Neural cell (in vitro differentiated cells): ENCODE measurements around the gene LRRC53. TPM values are rescaled to one million over a fixed set of nuclear protein-coding genes. Genes with fewer than 3 reads are reported as not detected.

Experiments
- H2AFZ ChIP-seq: fragments of 200-600, 300-800 bp; sonication (generic), shearing (Covaris generic); 2 replicates; pipeline ENCODE4 v1.6.0; 2014; ENCODE audit warnings: low read depth, mild to moderate bottlenecking, antibody characterized with exemption, low read length, moderate library complexity
- H3F3A ChIP-seq: fragments of 200-600 bp; shearing (Covaris generic); 2 replicates; pipeline ENCODE4 v1.6.1; 2016; ENCODE audit warnings: mild to moderate bottlenecking, moderate library complexity, mixed read lengths, antibody characterized with exemption, low read length; ENCODE audit not compliant: insufficient read depth, poor library complexity, severe bottlenecking
- H3K27ac ChIP-seq: fragments of 200-600, 300-800 bp; sonication (generic), shearing (Covaris generic); 2 replicates; pipeline ENCODE4 v1.5.1; 2014; ENCODE audit warnings: mild to moderate bottlenecking, low read length, moderate library complexity
- H3K27me3 ChIP-seq: fragments of 300-800, 200-600 bp; sonication (generic), shearing (Covaris generic); 2 replicates; pipeline ENCODE4 v1.6.0; 2014; ENCODE audit warnings: mild to moderate bottlenecking, low read depth, low read length, moderate library complexity; ENCODE audit not compliant: insufficient read depth
- H3K36me3 ChIP-seq: fragments of 300-800, 200-600 bp; sonication (generic), shearing (Covaris generic); 2 replicates; pipeline ENCODE4 v1.5.1; 2014; ENCODE audit warnings: mild to moderate bottlenecking, antibody characterized with exemption, low read length, moderate library complexity; ENCODE audit not compliant: insufficient read depth
- H3K4me2 ChIP-seq: fragments of 300-800, 200-600 bp; sonication (generic), shearing (Covaris generic); 2 replicates; pipeline ENCODE4 v1.6.0; 2014; ENCODE audit warnings: mild to moderate bottlenecking, low read length
- H3K4me3 ChIP-seq: fragments of 300-800, 200-600 bp; sonication (generic), shearing (Covaris generic); 2 replicates; pipeline ENCODE4 v1.5.1; 2014; ENCODE audit warnings: mild to moderate bottlenecking, low read length, moderate library complexity
- H3K79me2 ChIP-seq: fragments of 200-600 bp; shearing (Covaris generic); replicated peaks from 2 replicates; pipeline ENCODE4 v1.6.0; 2014; ENCODE audit warnings: mild to moderate bottlenecking, low read length, moderate library complexity; ENCODE audit not compliant: insufficient read depth
- H3K9ac ChIP-seq: fragments of 300-800, 200-600 bp; sonication (generic), shearing (Covaris generic); 2 replicates; pipeline ENCODE4 v1.6.1; 2016; ENCODE audit warnings: mild to moderate bottlenecking, low read length, mixed read lengths
- H3K9me2 ChIP-seq: fragments of 200-600 bp; shearing (Covaris generic); 2 replicates; pipeline ENCODE4 v1.6.1; 2016; ENCODE audit warnings: mild to moderate bottlenecking, low read length, mixed read lengths; ENCODE audit not compliant: insufficient read depth
- H3K9me3 ChIP-seq: fragments of 200-600, 300-800 bp; sonication (generic), shearing (Covaris generic); 2 replicates; pipeline ENCODE4 v1.6.1; 2016; ENCODE audit warnings: mild to moderate bottlenecking, mixed run types, low read length, moderate library complexity, mixed read lengths
- H4K20me1 ChIP-seq: fragments of 200-600 bp; shearing (Covaris generic); 2 replicates; pipeline ENCODE4 v1.6.1; 2016; ENCODE audit warnings: mild to moderate bottlenecking, mixed run types; ENCODE audit not compliant: insufficient read depth
- EP300 ChIP-seq: fragments of 450-650 bp; conservative IDR thresholded peaks from 2 replicates; pipeline ENCODE4 v1.6.1; 2014; ENCODE audit warnings: antibody characterized with exemption, mild to moderate bottlenecking, moderate library complexity; ENCODE audit not compliant: poor library complexity, severe bottlenecking
- EZH2 ChIP-seq: fragments of 200-600, 300-800 bp; shearing (Covaris generic), sonication (generic); IDR thresholded peaks from 2 replicates; pipeline ENCODE4 v1.6.1; 2014; ENCODE audit warnings: antibody characterized with exemption, low read length, borderline replicate concordance, mild to moderate bottlenecking; ENCODE audit not compliant: insufficient read depth, poor library complexity, severe bottlenecking
- MXI1 ChIP-seq: fragments of 450-650 bp; conservative IDR thresholded peaks from 2 replicates; pipeline ENCODE4 v1.6.1; 2014; ENCODE audit warnings: antibody characterized with exemption, mild to moderate bottlenecking; ENCODE audit not compliant: poor library complexity, severe bottlenecking
- POLR2AphosphoS5 ChIP-seq: IDR thresholded peaks from 2 replicates; pipeline ENCODE4 v1.6.1; 2012
- RAD21 ChIP-seq: fragments of 450-650 bp; conservative IDR thresholded peaks from 2 replicates; pipeline ENCODE4 v1.6.1; 2014; ENCODE audit warnings: antibody characterized with exemption, mild to moderate bottlenecking, moderate library complexity
- SMC3 ChIP-seq: fragments of 450-650 bp; conservative IDR thresholded peaks from 2 replicates; pipeline ENCODE4 v1.6.1; 2014; ENCODE audit warnings: antibody characterized with exemption, mild to moderate bottlenecking, moderate library complexity; ENCODE audit not compliant: poor library complexity
- TAF1 ChIP-seq: IDR thresholded peaks from 2 replicates; pipeline ENCODE4 v1.6.1; 2012; ENCODE audit warnings: low read depth
- polyA plus RNA-seq: library from polyadenylated mRNA; depleted of rRNA; stranded (reverse); fragments of >200 nt; gene quantifications from 2 replicates; pipeline ENCODE4 v1.2.3, GENCODE V29; 2014
- TF ChIP-seq, protein P1 (sequence below): fragments of 450-650 bp; IDR thresholded peaks from 2 replicates; pipeline ENCODE4 v1.5.1; 2014; ENCODE audit warnings: antibody characterized with exemption, mild to moderate bottlenecking, moderate library complexity; ENCODE audit not compliant: poor library complexity, severe bottlenecking
- TF ChIP-seq, protein P2 (sequence below): IDR thresholded peaks from 2 replicates; pipeline ENCODE4 v1.6.1; 2012; ENCODE audit warnings: borderline replicate concordance

LRRC53 gene
- polyA plus RNA-seq, 1 donor from 2014 or later = not detected

- no peak overlapping the region for H3K4me3 ChIP-seq
- H4K20me1 ChIP-seq = no peaks in the 10 kb centered on the region
- H2AFZ ChIP-seq = no peak overlapping the region
- no peak overlapping the region for H3K4me2 ChIP-seq
- H3K79me2 ChIP-seq = no peaks in the 10 kb centered on the region
- H3K27ac ChIP-seq = no peak overlapping the region
- H3K9ac ChIP-seq = no peak overlapping the region
- no peaks in the 10 kb centered on the region for H3K9me2 ChIP-seq
- H3K9me3 ChIP-seq = no peaks in the 10 kb centered on the region
- TF ChIP-seq, protein P1, sequence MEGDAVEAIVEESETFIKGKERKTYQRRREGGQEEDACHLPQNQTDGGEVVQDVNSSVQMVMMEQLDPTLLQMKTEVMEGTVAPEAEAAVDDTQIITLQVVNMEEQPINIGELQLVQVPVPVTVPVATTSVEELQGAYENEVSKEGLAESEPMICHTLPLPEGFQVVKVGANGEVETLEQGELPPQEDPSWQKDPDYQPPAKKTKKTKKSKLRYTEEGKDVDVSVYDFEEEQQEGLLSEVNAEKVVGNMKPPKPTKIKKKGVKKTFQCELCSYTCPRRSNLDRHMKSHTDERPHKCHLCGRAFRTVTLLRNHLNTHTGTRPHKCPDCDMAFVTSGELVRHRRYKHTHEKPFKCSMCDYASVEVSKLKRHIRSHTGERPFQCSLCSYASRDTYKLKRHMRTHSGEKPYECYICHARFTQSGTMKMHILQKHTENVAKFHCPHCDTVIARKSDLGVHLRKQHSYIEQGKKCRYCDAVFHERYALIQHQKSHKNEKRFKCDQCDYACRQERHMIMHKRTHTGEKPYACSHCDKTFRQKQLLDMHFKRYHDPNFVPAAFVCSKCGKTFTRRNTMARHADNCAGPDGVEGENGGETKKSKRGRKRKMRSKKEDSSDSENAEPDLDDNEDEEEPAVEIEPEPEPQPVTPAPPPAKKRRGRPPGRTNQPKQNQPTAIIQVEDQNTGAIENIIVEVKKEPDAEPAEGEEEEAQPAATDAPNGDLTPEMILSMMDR = no peak
- no peak for TF ChIP-seq RAD21
- TF ChIP-seq POLR2AphosphoS5 = no peak
- no peak for TF ChIP-seq TAF1
- no peak for TF ChIP-seq MXI1
- no peak for TF ChIP-seq EP300
- TF ChIP-seq SMC3 = no peak
- no peak for TF ChIP-seq EZH2
- TF ChIP-seq, protein P2, sequence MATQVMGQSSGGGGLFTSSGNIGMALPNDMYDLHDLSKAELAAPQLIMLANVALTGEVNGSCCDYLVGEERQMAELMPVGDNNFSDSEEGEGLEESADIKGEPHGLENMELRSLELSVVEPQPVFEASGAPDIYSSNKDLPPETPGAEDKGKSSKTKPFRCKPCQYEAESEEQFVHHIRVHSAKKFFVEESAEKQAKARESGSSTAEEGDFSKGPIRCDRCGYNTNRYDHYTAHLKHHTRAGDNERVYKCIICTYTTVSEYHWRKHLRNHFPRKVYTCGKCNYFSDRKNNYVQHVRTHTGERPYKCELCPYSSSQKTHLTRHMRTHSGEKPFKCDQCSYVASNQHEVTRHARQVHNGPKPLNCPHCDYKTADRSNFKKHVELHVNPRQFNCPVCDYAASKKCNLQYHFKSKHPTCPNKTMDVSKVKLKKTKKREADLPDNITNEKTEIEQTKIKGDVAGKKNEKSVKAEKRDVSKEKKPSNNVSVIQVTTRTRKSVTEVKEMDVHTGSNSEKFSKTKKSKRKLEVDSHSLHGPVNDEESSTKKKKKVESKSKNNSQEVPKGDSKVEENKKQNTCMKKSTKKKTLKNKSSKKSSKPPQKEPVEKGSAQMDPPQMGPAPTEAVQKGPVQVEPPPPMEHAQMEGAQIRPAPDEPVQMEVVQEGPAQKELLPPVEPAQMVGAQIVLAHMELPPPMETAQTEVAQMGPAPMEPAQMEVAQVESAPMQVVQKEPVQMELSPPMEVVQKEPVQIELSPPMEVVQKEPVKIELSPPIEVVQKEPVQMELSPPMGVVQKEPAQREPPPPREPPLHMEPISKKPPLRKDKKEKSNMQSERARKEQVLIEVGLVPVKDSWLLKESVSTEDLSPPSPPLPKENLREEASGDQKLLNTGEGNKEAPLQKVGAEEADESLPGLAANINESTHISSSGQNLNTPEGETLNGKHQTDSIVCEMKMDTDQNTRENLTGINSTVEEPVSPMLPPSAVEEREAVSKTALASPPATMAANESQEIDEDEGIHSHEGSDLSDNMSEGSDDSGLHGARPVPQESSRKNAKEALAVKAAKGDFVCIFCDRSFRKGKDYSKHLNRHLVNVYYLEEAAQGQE = no peak
- H3K27me3 ChIP-seq = no peaks in the 10 kb centered on the region
- no peaks in the 10 kb centered on the region for H3F3A ChIP-seq
- no peaks in the 10 kb centered on the region for H3K36me3 ChIP-seq
Observed at GRCh38 chr1:74427681-74428080, 84.7 kb downstream of the LRRC53 start.

GRCh38 chr1:74426208-74426937, 86.0 kb downstream of the LRRC53 start:
- no peaks in the 10 kb centered on the region for H3K27me3 ChIP-seq
- H3K4me2 ChIP-seq = no peak overlapping the region
- H3F3A ChIP-seq = no peaks in the 10 kb centered on the region
- H3K4me3 ChIP-seq = no peak overlapping the region
- H3K79me2 ChIP-seq = no peaks in the 10 kb centered on the region
- H2AFZ ChIP-seq = no peak overlapping the region
- no peaks in the 10 kb centered on the region for H3K9me3 ChIP-seq
- no peak overlapping the region for H3K9ac ChIP-seq
- H3K36me3 ChIP-seq = no peaks in the 10 kb centered on the region
- H3K27ac ChIP-seq = no peak overlapping the region
- no peaks in the 10 kb centered on the region for H3K9me2 ChIP-seq
- TF ChIP-seq, protein P2 = no peak
- TF ChIP-seq MXI1 (no peak), EZH2 (no peak), EP300 (no peak), TAF1 (no peak), POLR2AphosphoS5 (no peak), RAD21 (no peak), SMC3 (no peak)
- TF ChIP-seq, protein P1 = no peak
- H4K20me1 ChIP-seq = no peaks in the 10 kb centered on the region
